CD14-positive monocyte (primary cell): ENCODE results near the gene DNAAF9. TPM values are rescaled to one million over a fixed set of nuclear protein-coding genes. Genes with fewer than 3 reads are reported as not detected.

ENCODE experiments used
- DNase-seq, 3 donors: peaks; one replicate each; pipeline ENCODE4 v3.0.0-alpha.2; 2011 to 2022
- H2AFZ ChIP-seq: 2 replicates; pipeline ENCODE4 v1.6.0; 2012; ENCODE audit warnings: mild to moderate bottlenecking, low read depth, low read length, inconsistent platforms; ENCODE audit not compliant: insufficient read depth, poor library complexity, severe bottlenecking
- H3K27ac ChIP-seq, 2 donors: 1 replicate in 1 of 2; 2 replicates in 1 of 2; pipeline ENCODE4 v1.5.1; 2012 to 2013; ENCODE audit warnings: low read length in 2 of 2, control low read depth in 1 of 2, inconsistent platforms in 1 of 2, low read depth in 1 of 2, mild to moderate bottlenecking in 1 of 2
- H3K27me3 ChIP-seq, 2 donors: one replicate each; pipeline versions ENCODE4 v1.6.0 to v1.6.1; 2011 to 2013; ENCODE audit warnings: low read length in 2 of 2; ENCODE audit not compliant: control insufficient read depth in 2 of 2, insufficient read depth in 2 of 2
- H3K36me3 ChIP-seq, 2 donors: replicated peaks in 1 of 2; 1 replicate in 1 of 2; 2 replicates in 1 of 2; pipeline versions ENCODE4 v1.5.1 to v1.6.1; 2012 to 2013; ENCODE audit warnings: low read length in 2 of 2, control low read depth in 1 of 2, inconsistent platforms in 1 of 2, mild to moderate bottlenecking in 1 of 2; ENCODE audit not compliant: insufficient read depth in 2 of 2, control insufficient read depth in 1 of 2
- H3K4me1 ChIP-seq, 2 donors: 1 replicate in 1 of 2; 2 replicates in 1 of 2; pipeline versions ENCODE4 v1.5.1 to v1.6.1; 2012 to 2013; ENCODE audit warnings: low read length in 2 of 2, control low read depth in 1 of 2, inconsistent platforms in 1 of 2, mild to moderate bottlenecking in 1 of 2, moderate library complexity in 1 of 2; ENCODE audit not compliant: insufficient read depth in 2 of 2, control insufficient read depth in 1 of 2
- H3K4me2 ChIP-seq: replicated peaks from 2 replicates; pipeline ENCODE3; 2012; ENCODE audit warnings: low read length, moderate library complexity, mild to moderate bottlenecking; ENCODE audit not compliant: poor library complexity, severe bottlenecking; ENCODE audit errors: extremely low read depth
- H3K4me3 ChIP-seq, 3 experiments: fragments of 200-600 bp in 1 of 3; sonication (generic) in 1 of 3; replicated peaks in 1 of 3; 1 replicate in 2 of 3; 2 replicates in 1 of 3; pipeline ENCODE4 v1.5.1; 2011 to 2013; ENCODE audit warnings: low read length in 3 of 3, mild to moderate bottlenecking in 3 of 3, control low read depth in 2 of 3, low read depth in 2 of 3, inconsistent platforms in 1 of 3, moderate library complexity in 1 of 3
- H3K79me2 ChIP-seq: 2 replicates; pipeline ENCODE4 v1.6.0; 2012; ENCODE audit warnings: mild to moderate bottlenecking, control low read depth, inconsistent platforms, low read length, moderate library complexity; ENCODE audit not compliant: insufficient read depth
- H3K9ac ChIP-seq: 2 replicates; pipeline ENCODE4 v1.6.0; 2017; ENCODE audit warnings: low read length, mild to moderate bottlenecking; ENCODE audit not compliant: insufficient read depth, poor library complexity, severe bottlenecking
- H3K9me3 ChIP-seq, 2 donors: replicated peaks in 1 of 2; 1 replicate in 1 of 2; 2 replicates in 1 of 2; pipeline versions ENCODE4 v1.5.1 to v1.6.1; 2012 to 2013; ENCODE audit warnings: low read length in 2 of 2, control low read depth in 1 of 2; ENCODE audit not compliant: control insufficient read depth in 1 of 2, insufficient read depth in 1 of 2
- H4K20me1 ChIP-seq: 2 replicates; pipeline ENCODE4 v1.6.0; 2012; ENCODE audit warnings: mild to moderate bottlenecking, low read length, control low read depth, moderate library complexity; ENCODE audit not compliant: insufficient read depth
- H3K27ac Mint-ChIP-seq, 7 donors: one replicate each; pipeline ENCODE4 v1.8.0; 2020; ENCODE audit warnings: mild to moderate bottlenecking in 7 of 7, mixed read lengths in 7 of 7, moderate library complexity in 6 of 7, inconsistent platforms in 2 of 7
- H3K27me3 Mint-ChIP-seq, 3 donors: one replicate each; pipeline ENCODE4 v1.8.0; 2021 to 2022; ENCODE audit warnings: low read depth in 3 of 3, mild to moderate bottlenecking in 3 of 3, mixed read lengths in 3 of 3, moderate library complexity in 3 of 3, inconsistent platforms in 1 of 3
- H3K36me3 Mint-ChIP-seq, 2 donors: one replicate each; pipeline ENCODE4 v1.8.0; 2020; ENCODE audit warnings: mixed read lengths in 2 of 2, inconsistent platforms in 1 of 2, mild to moderate bottlenecking in 1 of 2
- H3K4me1 Mint-ChIP-seq: one replicate; pipeline ENCODE4 v1.8.0; 2020; ENCODE audit warnings: mild to moderate bottlenecking, mixed read lengths
- H3K4me3 Mint-ChIP-seq, 2 donors: one replicate each; pipeline ENCODE4 v1.8.0; 2020; ENCODE audit warnings: mild to moderate bottlenecking in 2 of 2, mixed read lengths in 2 of 2, moderate library complexity in 1 of 2
- H3K9me3 Mint-ChIP-seq, 7 donors: one replicate each; pipeline ENCODE4 v1.8.0; 2020 to 2022; ENCODE audit warnings: mixed read lengths in 7 of 7, mild to moderate bottlenecking in 6 of 7, moderate library complexity in 6 of 7, inconsistent platforms in 2 of 7
- CTCF ChIP-seq: fragments of 200-600 bp; IDR thresholded peaks from one replicate; pipeline ENCODE4 v1.8.0; 2022; ENCODE audit warnings: antibody characterized with exemption, mild to moderate bottlenecking
- WGBS: methylation state at CpG from one replicate; pipeline ENCODE4 v1.1.5; 2013; ENCODE audit warnings: missing lambda C conversion rate; ENCODE audit not compliant: insufficient coverage; 5-methylcytosine and 5-hydroxymethylcytosine counted together
- intact Hi-C, 2 donors: fragments of 100-400 bp; cut with micrococcal nuclease; formaldehyde crosslinking; loops; one replicate each; pipeline versions ENCODE4 v1.15.0 to v1.15.1; 2023
- polyA plus RNA-seq, 3 donors: library from polyadenylated mRNA; depleted of rRNA in 1 of 3; unstranded in 2 of 3; stranded (reverse) in 1 of 3; fragments of 300-500 nt in 2 of 3; fragments of >200 nt in 1 of 3; fragmentation: Illumina TruSeq in 2 of 3; gene quantifications; 1 replicate in 2 of 3; 2 replicates in 1 of 3; pipeline ENCODE4 v1.2.3, GENCODE V29; 2012 to 2021

DNAAF9 gene
- polyA plus RNA-seq, 3 donors = 0.53 to 10.8 (median 1.2) TPM

- Mint-ChIP-seq H3K4me1 (peaks cover 7% of the 10 kb centered on the region), H3K27me3 (peaks cover 0 to 2% (median 2%) of the 10 kb centered on the region in 3 donors), H3K9me3 (no peaks in the 10 kb centered on the region), H3K36me3 (no peaks in the 10 kb centered on the region), H3K27ac (peak overlapping the region in 4 of 7 donors; percentile 1 to 66 (median 12)), H3K4me3 (no peak overlapping the region)
- peak overlapping the region; percentile 65 for H2AFZ ChIP-seq
- no peaks in the 10 kb centered on the region for H4K20me1 ChIP-seq
- DNase-seq = no peak
- peaks cover 5% of the 10 kb centered on the region in 2 donors for H3K4me1 ChIP-seq
- 86% methylated on average over 1 of the region's 2 CpGs for WGBS
- H3K9ac ChIP-seq = no peak overlapping the region
- H3K9me3 ChIP-seq = no peaks in the 10 kb centered on the region
- H3K36me3 ChIP-seq = no peaks in the 10 kb centered on the region
- intact Hi-C loops = no loop called here
- H3K4me3 ChIP-seq = no peak overlapping the region
- H3K27ac ChIP-seq = no peak overlapping the region
- H3K4me2 ChIP-seq = no peak overlapping the region
- TF ChIP-seq CTCF = no peak
- no peaks in the 10 kb centered on the region for H3K27me3 ChIP-seq
- no peaks in the 10 kb centered on the region for H3K79me2 ChIP-seq
Observed at GRCh38 chr20:3447321-3447720, 39.9 kb upstream of the DNAAF9 start.

- no peaks in the 10 kb centered on the region for H4K20me1 ChIP-seq
- no peak overlapping the region for H3K27ac ChIP-seq
- H3K36me3 Mint-ChIP-seq = no peaks in the 10 kb centered on the region
- peak overlapping the region in 1 of 7 donors; percentile 3 for H3K27ac Mint-ChIP-seq
- 94% methylated on average over 3 of the region's 8 CpGs for WGBS
- H3K27me3 Mint-ChIP-seq = peaks cover 0 to 2% (median 2%) of the 10 kb centered on the region in 3 donors
- H3K9ac ChIP-seq = no peak overlapping the region
- no peaks in the 10 kb centered on the region for H3K79me2 ChIP-seq
- no peaks in the 10 kb centered on the region for H3K27me3 ChIP-seq
- no peak overlapping the region for H3K4me3 ChIP-seq
- H2AFZ ChIP-seq = no peak overlapping the region
- H3K36me3 ChIP-seq = no peaks in the 10 kb centered on the region
- H3K4me1 ChIP-seq = peaks cover 5% of the 10 kb centered on the region in 2 donors
- TF ChIP-seq CTCF = no peak
- no peaks in the 10 kb centered on the region for H3K9me3 Mint-ChIP-seq
- no peak overlapping the region for H3K4me3 Mint-ChIP-seq
- peaks cover 7% of the 10 kb centered on the region for H3K4me1 Mint-ChIP-seq
- intact Hi-C loops = no loop called here
- H3K4me2 ChIP-seq = no peak overlapping the region
- no peaks in the 10 kb centered on the region for H3K9me3 ChIP-seq
- no peak for DNase-seq
Observed at GRCh38 chr20:3446779-3447178, 39.3 kb upstream of the DNAAF9 start.
